Measurements from ENCODE around the gene ACCSL.

The ACCSL gene

GRCh38 chr11:44018127-44018521 lies 29.7 kb upstream of the ACCSL start:
- DNase-seq (ENCODE audit: low read depth in 1 of 2, low spot score in 1 of 2) = no peak

- no peak for DNase-seq (ENCODE audit: low read depth in 1 of 2, low spot score in 1 of 2)
These were observed 29.0 kb upstream of the ACCSL start for GRCh38 chr11:44018829-44019228.

- no peak for DNase-seq (ENCODE audit: low read depth in 1 of 2, low spot score in 1 of 2)
These were observed 22.8 kb upstream of the ACCSL start for GRCh38 chr11:44024977-44025376.

- no peak for DNase-seq (ENCODE audit: low read depth in 1 of 2, low spot score in 1 of 2)
These were observed 22.1 kb upstream of the ACCSL start for GRCh38 chr11:44025727-44026126.

- no peak for DNase-seq (ENCODE audit: low read depth in 1 of 2, low spot score in 1 of 2)
These were observed 19.4 kb upstream of the ACCSL start for GRCh38 chr11:44028401-44028800.

- DNase-seq (ENCODE audit: low read depth in 1 of 2, low spot score in 1 of 2) = no peak
These were observed 18.8 kb upstream of the ACCSL start for GRCh38 chr11:44028816-44029506.

- no peak for DNase-seq (ENCODE audit: low read depth in 1 of 2, low spot score in 1 of 2)
These were observed 18.3 kb upstream of the ACCSL start for GRCh38 chr11:44029507-44029845.

- no peak for DNase-seq (ENCODE audit: low read depth in 1 of 2, low spot score in 1 of 2)
These were observed 17.5 kb upstream of the ACCSL start for GRCh38 chr11:44029977-44030911.

GRCh38 chr11:44030996-44031395 lies 16.8 kb upstream of the ACCSL start:
- no peak for DNase-seq (ENCODE audit: low read depth in 1 of 2, low spot score in 1 of 2)

GRCh38 chr11:44031549-44031948 lies 16.2 kb upstream of the ACCSL start:
- no peak for DNase-seq (ENCODE audit: low read depth in 1 of 2, low spot score in 1 of 2)

- no peak for DNase-seq (ENCODE audit: low read depth in 1 of 2, low spot score in 1 of 2)
These were observed 15.3 kb upstream of the ACCSL start for GRCh38 chr11:44032299-44033085.

- DNase-seq (ENCODE audit: low read depth in 1 of 2, low spot score in 1 of 2) = no peak
These were observed 14.3 kb upstream of the ACCSL start for GRCh38 chr11:44033411-44033850.

GRCh38 chr11:44033856-44034255 lies 13.9 kb upstream of the ACCSL start:
- DNase-seq (ENCODE audit: low read depth in 1 of 2, low spot score in 1 of 2) = no peak

- no peak for DNase-seq (ENCODE audit: low read depth in 1 of 2, low spot score in 1 of 2)
These were observed 13.1 kb upstream of the ACCSL start for GRCh38 chr11:44034639-44035038.

GRCh38 chr11:44036811-44037657 lies 10.7 kb upstream of the ACCSL start:
- no peak for DNase-seq (ENCODE audit: low read depth in 1 of 2, low spot score in 1 of 2)

- DNase-seq (ENCODE audit: low read depth in 1 of 2, low spot score in 1 of 2) = no peak
These were observed 10.2 kb upstream of the ACCSL start for GRCh38 chr11:44037658-44037998.

- DNase-seq (ENCODE audit: low read depth in 1 of 2, low spot score in 1 of 2) = no peak
These were observed 4.6 kb upstream of the ACCSL start for GRCh38 chr11:44043157-44043556.

- DNase-seq (ENCODE audit: low read depth in 1 of 2, low spot score in 1 of 2) = no peak
These were observed 1.6 kb upstream of the ACCSL start for GRCh38 chr11:44046182-44046581.

- no peak for DNase-seq (ENCODE audit: low read depth in 1 of 2, low spot score in 1 of 2)
These were observed 483 bp upstream of the ACCSL start for GRCh38 chr11:44047298-44047697.

GRCh38 chr11:44049832-44050231 lies 2.1 kb downstream of the ACCSL start:
- DNase-seq (ENCODE audit: low read depth in 1 of 2, low spot score in 1 of 2) = no peak

- no peak for DNase-seq (ENCODE audit: low read depth in 1 of 2, low spot score in 1 of 2)
These were observed 3.4 kb downstream of the ACCSL start for GRCh38 chr11:44051171-44051570.
